ENCODE data around the gene WFDC5. TPM values are rescaled to one million over a fixed set of nuclear protein-coding genes. Genes with fewer than 3 reads are reported as not detected.
"Not testable (repeated sequence)": the region's sequence is repeated elsewhere in the genome, so short reads cannot be mapped to it uniquely, and the experiment has no call there.

Gene WFDC5, protein sequence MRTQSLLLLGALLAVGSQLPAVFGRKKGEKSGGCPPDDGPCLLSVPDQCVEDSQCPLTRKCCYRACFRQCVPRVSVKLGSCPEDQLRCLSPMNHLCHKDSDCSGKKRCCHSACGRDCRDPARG
- total RNA-seq, result not detected in 3 replicates

DNA sequence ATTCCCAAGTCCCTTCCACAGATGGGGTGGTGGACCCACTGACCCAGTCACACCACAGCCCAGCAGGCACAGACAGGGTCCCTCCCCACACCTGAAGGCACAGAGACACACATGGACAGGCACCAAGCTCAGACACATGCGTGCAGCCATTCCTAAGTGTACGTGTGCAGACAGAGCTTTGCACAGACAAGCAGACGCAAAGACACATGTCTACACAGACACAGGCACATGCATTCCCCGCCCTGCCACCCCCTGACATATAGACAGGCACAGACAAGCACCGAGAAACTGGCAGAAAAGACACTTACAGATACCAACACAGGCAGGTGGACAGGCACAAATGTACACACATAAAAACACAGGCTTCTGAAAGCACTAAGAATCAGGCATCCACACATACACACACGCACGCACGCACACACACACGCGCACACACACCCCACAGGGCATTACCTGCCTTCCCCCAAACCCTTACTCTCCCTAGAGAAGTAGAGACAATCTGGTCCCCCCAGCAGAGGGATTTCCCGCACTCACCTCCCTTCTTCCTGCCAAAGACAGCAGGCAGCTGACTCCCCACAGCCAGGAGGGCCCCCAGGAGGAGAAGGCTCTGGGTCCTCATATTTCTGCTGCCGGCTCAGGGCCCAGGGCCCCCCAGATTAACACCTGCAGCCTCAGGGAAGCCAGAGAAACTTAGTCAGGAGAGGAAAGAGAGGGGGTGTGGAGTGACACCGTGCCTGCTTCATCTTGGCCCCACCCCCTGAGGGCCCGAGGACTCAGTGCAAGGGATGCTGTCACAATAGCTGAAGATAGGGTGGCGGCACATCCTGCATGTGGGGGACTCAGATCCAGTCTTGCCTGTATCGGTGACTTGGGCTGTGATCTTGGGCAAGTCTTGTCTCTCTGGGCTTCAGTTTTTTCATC lies at the start of gene WFDC5:
Gene WFDC5, minus strand, starts transcription at position 710 of the 921 bp plus-strand sequence. Its CDS starts 91 bp downstream, at position 619.
- peaks cover 21% of the 10 kb centered on the region for H3K27me3 Mint-ChIP-seq (ENCODE audit: low read depth)
- no peaks in the 10 kb centered on the region for H3K9me3 Mint-ChIP-seq
- no peaks in the 10 kb centered on the region for H3K4me1 Mint-ChIP-seq
- no peak for DNase-seq (ENCODE audit: low spot score in 2 of 2, unreplicated experiment in 2 of 2)
- TF ChIP-seq, protein P1, sequence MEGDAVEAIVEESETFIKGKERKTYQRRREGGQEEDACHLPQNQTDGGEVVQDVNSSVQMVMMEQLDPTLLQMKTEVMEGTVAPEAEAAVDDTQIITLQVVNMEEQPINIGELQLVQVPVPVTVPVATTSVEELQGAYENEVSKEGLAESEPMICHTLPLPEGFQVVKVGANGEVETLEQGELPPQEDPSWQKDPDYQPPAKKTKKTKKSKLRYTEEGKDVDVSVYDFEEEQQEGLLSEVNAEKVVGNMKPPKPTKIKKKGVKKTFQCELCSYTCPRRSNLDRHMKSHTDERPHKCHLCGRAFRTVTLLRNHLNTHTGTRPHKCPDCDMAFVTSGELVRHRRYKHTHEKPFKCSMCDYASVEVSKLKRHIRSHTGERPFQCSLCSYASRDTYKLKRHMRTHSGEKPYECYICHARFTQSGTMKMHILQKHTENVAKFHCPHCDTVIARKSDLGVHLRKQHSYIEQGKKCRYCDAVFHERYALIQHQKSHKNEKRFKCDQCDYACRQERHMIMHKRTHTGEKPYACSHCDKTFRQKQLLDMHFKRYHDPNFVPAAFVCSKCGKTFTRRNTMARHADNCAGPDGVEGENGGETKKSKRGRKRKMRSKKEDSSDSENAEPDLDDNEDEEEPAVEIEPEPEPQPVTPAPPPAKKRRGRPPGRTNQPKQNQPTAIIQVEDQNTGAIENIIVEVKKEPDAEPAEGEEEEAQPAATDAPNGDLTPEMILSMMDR (IDR thresholded peaks at IDR 0.05; ENCODE audit: unreplicated experiment), result no peak
- no peak within 1 kb of the TSS for H3K27ac Mint-ChIP-seq
- H3K4me3 Mint-ChIP-seq, result no peak within 1 kb of the TSS
- no peaks in the 10 kb centered on the region for H3K36me3 Mint-ChIP-seq

DNA sequence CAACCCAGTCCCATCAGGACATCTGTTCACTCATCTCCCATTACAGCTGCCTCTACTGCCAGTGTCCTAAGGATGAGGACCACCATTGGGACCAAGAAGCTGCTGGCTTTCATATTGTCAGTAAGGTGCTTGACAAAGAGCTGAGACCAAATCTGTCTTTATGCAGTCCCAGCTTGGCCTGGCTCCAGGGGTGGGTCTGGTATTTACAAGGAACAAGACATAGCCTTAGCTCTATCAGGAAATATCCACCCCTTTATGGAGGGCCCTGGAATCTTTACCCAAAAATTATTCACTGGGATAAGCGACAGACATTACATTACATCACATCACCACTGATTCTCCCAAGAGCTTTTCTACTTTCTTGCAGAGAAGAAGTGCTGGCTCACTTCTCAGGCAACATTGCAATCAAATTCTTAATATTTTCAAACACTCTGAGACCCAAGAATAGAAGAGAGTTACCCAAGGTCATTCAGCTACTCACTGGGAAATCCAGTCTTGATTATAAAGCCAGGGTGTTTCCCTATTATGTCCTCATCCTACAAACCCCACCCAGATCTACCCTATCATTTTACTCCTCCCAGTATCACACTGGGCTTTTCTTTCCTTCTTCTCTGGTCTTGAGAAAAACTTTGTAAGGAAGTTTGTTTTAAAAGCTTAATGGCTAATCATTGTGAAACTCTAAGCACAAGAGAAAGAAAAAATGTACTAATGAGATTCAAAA lies 48.3 kb upstream of the WFDC5 start:
- Mint-ChIP-seq H3K27ac (no peak overlapping the region), H3K9me3 (peaks cover 70% of the 10 kb centered on the region), H3K4me1 (no peaks in the 10 kb centered on the region), H3K36me3 (no peaks in the 10 kb centered on the region), H3K4me3 (no peak overlapping the region), H3K27me3 (ENCODE audit: low read depth) (peaks cover 11% of the 10 kb centered on the region)
- TF ChIP-seq, protein P1 (IDR thresholded peaks at IDR 0.05; ENCODE audit: unreplicated experiment), result no peak
- DNase-seq (ENCODE audit: low spot score in 2 of 2, unreplicated experiment in 2 of 2), result no peak

DNA sequence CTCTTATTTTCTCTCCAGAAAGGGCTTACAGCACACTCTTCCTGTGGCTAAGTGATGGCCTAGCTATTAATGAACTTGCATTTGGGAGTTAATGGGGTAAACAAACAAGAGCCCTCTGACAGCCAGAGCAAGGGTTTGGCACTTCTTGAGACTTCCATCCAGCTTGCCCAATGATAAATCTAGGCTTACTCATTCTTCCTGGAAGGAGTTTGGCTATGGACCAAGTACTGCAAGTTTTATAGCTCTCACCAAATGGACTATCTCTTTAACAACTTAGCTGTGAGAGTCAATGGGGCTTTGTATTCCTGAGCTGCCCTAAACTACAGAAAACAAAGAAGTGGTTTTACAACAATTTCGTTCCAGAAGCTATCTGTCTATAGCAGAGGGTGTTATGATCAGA lies 43.0 kb upstream of the WFDC5 start:
- DNase-seq (ENCODE audit: low spot score in 2 of 2, unreplicated experiment in 2 of 2), result no peak
- no peak overlapping the region for H3K4me3 Mint-ChIP-seq
- H3K9me3 Mint-ChIP-seq, result peaks cover 38% of the 10 kb centered on the region
- H3K36me3 Mint-ChIP-seq, result no peaks in the 10 kb centered on the region
- H3K27ac Mint-ChIP-seq, result no peak overlapping the region
- no peaks in the 10 kb centered on the region for H3K4me1 Mint-ChIP-seq
- TF ChIP-seq, protein P1 (IDR thresholded peaks at IDR 0.05; ENCODE audit: unreplicated experiment), result no peak
- H3K27me3 Mint-ChIP-seq (ENCODE audit: low read depth), result peaks cover 31% of the 10 kb centered on the region

DNA sequence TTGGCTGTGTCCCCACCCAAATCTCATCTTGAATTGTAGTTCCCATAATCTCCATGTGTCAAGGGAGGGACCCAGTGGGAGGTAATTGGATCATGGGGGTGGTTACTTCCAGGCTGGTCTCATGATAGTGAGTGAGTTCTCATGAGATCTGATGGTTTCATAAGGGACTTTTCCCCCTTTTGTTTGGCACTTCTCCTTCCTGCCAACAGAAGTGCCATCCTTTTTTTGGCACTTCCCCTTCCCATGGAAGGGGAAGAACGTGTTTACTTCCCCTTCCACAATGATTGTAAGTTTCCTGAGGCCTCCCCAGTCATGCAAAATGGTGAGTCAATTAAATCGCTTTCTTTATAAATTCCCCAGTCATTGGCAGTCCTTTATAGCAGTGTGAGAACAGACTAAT lies 41.7 kb upstream of the WFDC5 start:
- H3K4me3 Mint-ChIP-seq, result no peak overlapping the region

DNA sequence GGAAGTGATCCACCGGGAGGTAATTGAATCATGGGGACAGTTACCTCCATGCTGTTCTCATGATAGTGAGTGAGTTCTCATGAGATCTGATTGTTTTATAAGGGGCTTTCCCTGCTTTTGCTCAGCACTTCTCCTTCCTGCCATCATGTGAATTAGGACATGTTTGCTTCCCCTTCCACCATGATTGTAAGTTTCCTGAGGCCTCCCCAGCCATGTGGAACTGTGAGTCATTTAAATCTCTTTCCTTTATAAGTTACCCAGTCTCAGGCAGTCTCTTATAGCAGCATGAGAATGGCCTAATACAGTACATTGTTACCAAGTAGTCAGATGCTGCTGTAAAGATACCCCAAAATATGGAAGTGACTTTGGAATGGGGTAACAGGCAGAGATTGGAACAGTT lies 39.8 kb upstream of the WFDC5 start:
- not testable (repeated sequence) for H3K27ac Mint-ChIP-seq; DNase-seq (ENCODE audit: low spot score in 2 of 2, unreplicated experiment in 2 of 2); H3K36me3 Mint-ChIP-seq; H3K4me1 Mint-ChIP-seq; H3K4me3 Mint-ChIP-seq
- H3K9me3 Mint-ChIP-seq, result peaks cover 19% of the 10 kb centered on the region
- peaks cover 62% of the 10 kb centered on the region for H3K27me3 Mint-ChIP-seq (ENCODE audit: low read depth)

More for the DNA sequence above, 41.7 kb upstream of the WFDC5 start:
- Mint-ChIP-seq H3K9me3 (peaks cover 26% of the 10 kb centered on the region), H3K36me3 (no peaks in the 10 kb centered on the region), H3K4me1 (no peaks in the 10 kb centered on the region), H3K27me3 (ENCODE audit: low read depth) (peaks cover 43% of the 10 kb centered on the region), H3K27ac (no peak overlapping the region)
- TF ChIP-seq, protein P1 (IDR thresholded peaks at IDR 0.05; ENCODE audit: unreplicated experiment), result no peak
- no peak for DNase-seq (ENCODE audit: low spot score in 2 of 2, unreplicated experiment in 2 of 2)

Measured in mesothelial cell of epicardium (in vitro differentiated cells).